Astrocyte (in vitro differentiated cells and primary cell): ENCODE measurements around the gene MMP10. TPM values are rescaled to one million over a fixed set of nuclear protein-coding genes. Genes with fewer than 3 reads are reported as not detected.

Experiments
- DNase-seq: peaks from one replicate; pipeline ENCODE4 v3.0.0-alpha.2; 2010; ENCODE audit warnings: low read depth
- FAIRE-seq: peaks from 2 replicates; lab custom pipeline; 2011; peaks lifted over from hg19 to GRCh38; lab: Jason Lieb, UNC
- H2AFZ ChIP-seq: 2 replicates; pipeline ENCODE4 v1.6.0; 2012; ENCODE audit warnings: low read depth, low read length, inconsistent platforms
- H3K27ac ChIP-seq: 2 replicates; pipeline ENCODE4 v1.5.1; 2011; ENCODE audit warnings: low read depth, low read length, inconsistent platforms
- H3K27me3 ChIP-seq: 2 replicates; pipeline ENCODE4 v1.6.0; 2011; ENCODE audit warnings: low read length, inconsistent platforms; ENCODE audit not compliant: insufficient read depth
- H3K36me3 ChIP-seq: 2 replicates; pipeline ENCODE4 v1.5.1; 2011; ENCODE audit warnings: low read length, inconsistent platforms; ENCODE audit not compliant: insufficient read depth
- H3K4me1 ChIP-seq: 2 replicates; pipeline ENCODE4 v1.5.1; 2011; ENCODE audit warnings: low read length, inconsistent platforms; ENCODE audit not compliant: insufficient read depth
- H3K4me2 ChIP-seq: 2 replicates; pipeline ENCODE4 v1.6.0; 2012; ENCODE audit warnings: low read length, inconsistent platforms
- H3K4me3 ChIP-seq: 2 replicates; pipeline ENCODE4 v1.5.1; 2011; ENCODE audit warnings: low read depth, mild to moderate bottlenecking, low read length, inconsistent platforms; ENCODE audit not compliant: insufficient read depth
- H3K79me2 ChIP-seq: 2 replicates; pipeline ENCODE4 v1.6.0; 2012; ENCODE audit warnings: mild to moderate bottlenecking, low read length, inconsistent platforms; ENCODE audit not compliant: insufficient read depth
- H3K9ac ChIP-seq: 2 replicates; pipeline ENCODE4 v1.6.0; 2012; ENCODE audit warnings: mild to moderate bottlenecking, low read length, inconsistent platforms
- H3K9me3 ChIP-seq: 2 replicates; pipeline ENCODE4 v1.5.1; 2012; ENCODE audit warnings: low read depth, mild to moderate bottlenecking, low read length, inconsistent platforms; ENCODE audit not compliant: insufficient read depth
- H4K20me1 ChIP-seq: 2 replicates; pipeline ENCODE4 v1.6.0; 2012; ENCODE audit warnings: low read length, inconsistent platforms; ENCODE audit not compliant: insufficient read depth
- H3K27ac Mint-ChIP-seq: one replicate; pipeline ENCODE4 v1.8.0; 2021; ENCODE audit warnings: mild to moderate bottlenecking, mixed read lengths; ENCODE audit not compliant: unreplicated experiment
- H3K27me3 Mint-ChIP-seq: one replicate; pipeline ENCODE4 v1.8.0; 2021; ENCODE audit warnings: low read depth, mixed read lengths; ENCODE audit not compliant: unreplicated experiment
- H3K36me3 Mint-ChIP-seq: one replicate; pipeline ENCODE4 v1.8.0; 2021; ENCODE audit warnings: low read depth, mixed read lengths; ENCODE audit not compliant: unreplicated experiment
- H3K4me1 Mint-ChIP-seq: one replicate; pipeline ENCODE4 v1.8.0; 2021; ENCODE audit warnings: low read depth, mixed read lengths; ENCODE audit not compliant: unreplicated experiment
- H3K4me3 Mint-ChIP-seq: one replicate; pipeline ENCODE4 v1.8.0; 2021; ENCODE audit warnings: mild to moderate bottlenecking, moderate library complexity, mixed read lengths; ENCODE audit not compliant: unreplicated experiment
- H3K9me3 Mint-ChIP-seq: one replicate; pipeline ENCODE4 v1.8.0; 2021; ENCODE audit warnings: mild to moderate bottlenecking, mixed read lengths; ENCODE audit not compliant: unreplicated experiment
- CTCF ChIP-seq: IDR thresholded peaks from 2 replicates; pipeline ENCODE4 v1.5.1; 2011; ENCODE audit warnings: low read depth, mild to moderate bottlenecking, inconsistent platforms, low read length, moderate library complexity; ENCODE audit not compliant: insufficient read depth
- EZH2 ChIP-seq: IDR thresholded peaks from 2 replicates; pipeline ENCODE4 v1.6.1; 2012; ENCODE audit warnings: mild to moderate bottlenecking, low read length, inconsistent platforms; ENCODE audit not compliant: insufficient read depth
- total RNA-seq: library from RNA; stranded (reverse); gene quantifications from 2 replicates; pipeline ENCODE4 v1.2.1, GENCODE V29; 2021

The MMP10 gene
- total RNA-seq, 1 donor from 2014 or later, result 1.1 TPM

- H3K4me3 Mint-ChIP-seq, result no peak within 1 kb of the TSS
- peak; percentile 76 for DNase-seq
- no peak within 1 kb of the TSS for H2AFZ ChIP-seq
- no peak within 1 kb of the TSS for H3K9ac ChIP-seq
- no peaks in the 10 kb centered on the region for H3K36me3 Mint-ChIP-seq
- TF ChIP-seq EZH2, result no peak
- TF ChIP-seq CTCF, result no peak
- peaks cover 9% of the 10 kb centered on the region for H3K4me1 ChIP-seq
- no peak within 1 kb of the TSS for H3K4me3 ChIP-seq
- no peaks in the 10 kb centered on the region for H3K79me2 ChIP-seq
- no peaks in the 10 kb centered on the region for H4K20me1 ChIP-seq
- H3K4me1 Mint-ChIP-seq, result peaks cover 12% of the 10 kb centered on the region
- peak; percentile 82 for FAIRE-seq
- peak within 1 kb of the TSS; percentile 22 for H3K4me2 ChIP-seq
- H3K36me3 ChIP-seq, result no peaks in the 10 kb centered on the region
- H3K27me3 ChIP-seq, result no peaks in the 10 kb centered on the region
- H3K27me3 Mint-ChIP-seq, result no peaks in the 10 kb centered on the region
- H3K27ac ChIP-seq, result no peak within 1 kb of the TSS
- H3K27ac Mint-ChIP-seq, result no peak within 1 kb of the TSS
- no peaks in the 10 kb centered on the region for H3K9me3 Mint-ChIP-seq
- no peaks in the 10 kb centered on the region for H3K9me3 ChIP-seq
Measured at GRCh38 chr11:102798012-102798746, 17.8 kb upstream of the MMP10 start, which contains the start of gene MMP1. MMP1 (minus strand) TSS chr11:102798160; CDS start chr11:102798092, 68 bp downstream.

- peaks cover 14% of the 10 kb centered on the region for H3K4me1 Mint-ChIP-seq
- no peaks in the 10 kb centered on the region for H3K9me3 Mint-ChIP-seq
- H3K79me2 ChIP-seq, result no peaks in the 10 kb centered on the region
- no peaks in the 10 kb centered on the region for H3K27me3 ChIP-seq
- no peaks in the 10 kb centered on the region for H3K9me3 ChIP-seq
- H3K9ac ChIP-seq, result no peak overlapping the region
- TF ChIP-seq EZH2 (no peak), CTCF (peak; percentile 30)
- H3K27me3 Mint-ChIP-seq, result no peaks in the 10 kb centered on the region
- H3K4me3 Mint-ChIP-seq, result no peak overlapping the region
- peaks cover 9% of the 10 kb centered on the region for H3K4me1 ChIP-seq
- no peak overlapping the region for H2AFZ ChIP-seq
- H4K20me1 ChIP-seq, result no peaks in the 10 kb centered on the region
- H3K27ac ChIP-seq, result no peak overlapping the region
- H3K36me3 Mint-ChIP-seq, result no peaks in the 10 kb centered on the region
- H3K36me3 ChIP-seq, result no peaks in the 10 kb centered on the region
- no peak overlapping the region for H3K4me3 ChIP-seq
- DNase-seq, result no peak
- H3K27ac Mint-ChIP-seq, result no peak overlapping the region
- H3K4me2 ChIP-seq, result no peak overlapping the region
- no peak for FAIRE-seq
Measured at GRCh38 chr11:102794382-102794781, 14.0 kb upstream of the MMP10 start.
